ENCODE data around the gene CTNNA3. TPM values are rescaled to one million over a fixed set of nuclear protein-coding genes. Genes with fewer than 3 reads are reported as not detected.
"Not testable (repeated sequence)": the region's sequence is repeated elsewhere in the genome, so short reads cannot be mapped to it uniquely, and the experiment has no call there.

CTNNA3 gene
- total RNA-seq, 1 donor from 2014 or later, result not detected

GRCh38 chr10:67221939-67222494, 474.0 kb downstream of the CTNNA3 start:
- H3K27ac Mint-ChIP-seq, result no peak overlapping the region
- intact Hi-C loops (cut with micrococcal nuclease), result no loop called here
- no peak overlapping the region for H3K4me3 Mint-ChIP-seq
- no peak for DNase-seq
- no peak for ATAC-seq (ENCODE audit: low read depth)
- H3K36me3 Mint-ChIP-seq (ENCODE audit: low read depth), result no peaks in the 10 kb centered on the region
- no peak for TF ChIP-seq CTCF (IDR thresholded peaks at IDR 0.05)
- ChIA-PET POLR2A (no interaction called here), CTCF (no interaction called here)
- H3K9me3 Mint-ChIP-seq, result peaks cover 6% of the 10 kb centered on the region
- no peaks in the 10 kb centered on the region for H3K27me3 Mint-ChIP-seq
- no peaks in the 10 kb centered on the region for H3K4me1 Mint-ChIP-seq

DNA sequence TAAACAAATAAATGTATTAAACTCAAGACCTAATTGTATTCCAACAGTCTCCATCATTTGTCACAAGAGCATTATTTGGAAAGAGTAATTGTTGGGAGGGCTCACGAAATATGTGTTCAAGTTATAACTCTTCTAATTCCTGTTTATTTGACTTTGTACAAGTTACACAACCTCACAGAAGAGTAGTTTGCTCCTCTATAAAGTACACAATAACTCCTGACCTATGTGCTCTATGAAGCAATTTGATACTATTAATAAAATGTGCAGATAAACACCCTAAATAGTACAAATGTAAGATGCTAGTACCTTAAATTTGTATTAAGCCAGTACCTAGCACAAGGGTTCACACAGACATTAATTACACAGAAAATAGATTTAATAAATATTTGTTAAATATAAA, 484.3 kb downstream of the CTNNA3 start:
- no peaks in the 10 kb centered on the region for H3K27me3 Mint-ChIP-seq
- DNase-seq, result no peak
- H3K4me3 Mint-ChIP-seq, result no peak overlapping the region
- H3K9me3 Mint-ChIP-seq, result no peaks in the 10 kb centered on the region
- ChIA-PET POLR2A (no interaction called here), CTCF (no interaction called here)
- H3K36me3 Mint-ChIP-seq (ENCODE audit: low read depth), result no peaks in the 10 kb centered on the region
- TF ChIP-seq CTCF (IDR thresholded peaks at IDR 0.05), result no peak
- H3K27ac Mint-ChIP-seq, result no peak overlapping the region
- no peaks in the 10 kb centered on the region for H3K4me1 Mint-ChIP-seq
- intact Hi-C loops (cut with micrococcal nuclease), result no loop called here
- ATAC-seq (ENCODE audit: low read depth), result no peak

DNA sequence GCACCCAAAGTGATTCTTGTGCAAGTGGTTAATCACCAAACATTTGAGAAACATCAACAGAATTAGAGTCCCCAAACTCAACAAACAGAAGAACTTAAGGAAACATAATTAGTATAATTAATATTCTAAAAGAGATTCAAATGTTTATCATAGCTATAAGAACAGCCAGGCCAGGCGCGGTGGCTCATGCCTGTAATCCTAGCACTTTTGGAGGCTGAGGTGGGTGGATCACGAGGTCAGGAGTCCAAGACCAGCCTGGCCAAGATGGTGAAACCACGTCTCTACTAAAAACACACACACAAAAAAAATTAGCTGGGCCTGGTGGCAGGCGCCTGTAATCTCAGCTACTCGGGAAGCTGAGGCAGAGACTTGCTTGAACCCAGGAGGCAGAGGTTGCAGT, 488.1 kb downstream of the CTNNA3 start:
- H3K4me3 Mint-ChIP-seq; H3K36me3 Mint-ChIP-seq (ENCODE audit: low read depth); H3K27ac Mint-ChIP-seq; intact Hi-C loops (cut with micrococcal nuclease); H3K27me3 Mint-ChIP-seq; DNase-seq; H3K4me1 Mint-ChIP-seq; POLR2A ChIA-PET; ATAC-seq (ENCODE audit: low read depth); H3K9me3 Mint-ChIP-seq; CTCF ChIA-PET: not testable (repeated sequence)

GRCh38 chr10:67200913-67201564, 495.0 kb downstream of the CTNNA3 start:
- no peak for ATAC-seq (ENCODE audit: low read depth)

GRCh38 chr10:67175354-67175753, 520.6 kb downstream of the CTNNA3 start:
- no peaks in the 10 kb centered on the region for H3K4me1 Mint-ChIP-seq
- no peaks in the 10 kb centered on the region for H3K36me3 Mint-ChIP-seq (ENCODE audit: low read depth)
- ATAC-seq (ENCODE audit: low read depth) (no peak), DNase-seq (no peak)
- CTCF ChIA-PET, result no interaction called here
- no peak for TF ChIP-seq CTCF (IDR thresholded peaks at IDR 0.05)
- H3K9me3 Mint-ChIP-seq, result peaks cover 7% of the 10 kb centered on the region
- H3K27ac Mint-ChIP-seq, result no peak overlapping the region
- POLR2A ChIA-PET, result no interaction called here
- intact Hi-C loops (cut with micrococcal nuclease), result no loop called here
- no peak overlapping the region for H3K4me3 Mint-ChIP-seq
- no peaks in the 10 kb centered on the region for H3K27me3 Mint-ChIP-seq

More at GRCh38 chr10:67200913-67201564, 495.0 kb downstream of the CTNNA3 start:
- Mint-ChIP-seq H3K36me3 (ENCODE audit: low read depth) (no peaks in the 10 kb centered on the region), H3K9me3 (no peaks in the 10 kb centered on the region), H3K4me1 (no peaks in the 10 kb centered on the region), H3K4me3 (no peak overlapping the region), H3K27ac (no peak overlapping the region), H3K27me3 (no peaks in the 10 kb centered on the region)
- intact Hi-C loops (cut with micrococcal nuclease), result no loop called here
- POLR2A ChIA-PET, result no interaction called here
- no peak for DNase-seq
- TF ChIP-seq CTCF (IDR thresholded peaks at IDR 0.05), result no peak
- CTCF ChIA-PET, result no interaction called here

GRCh38 chr10:67173787-67174186, 522.2 kb downstream of the CTNNA3 start:
- Mint-ChIP-seq H3K27me3 (no peaks in the 10 kb centered on the region), H3K4me3 (no peak overlapping the region), H3K27ac (no peak overlapping the region), H3K9me3 (peaks cover 2% of the 10 kb centered on the region), H3K4me1 (no peaks in the 10 kb centered on the region), H3K36me3 (ENCODE audit: low read depth) (no peaks in the 10 kb centered on the region)
- DNase-seq (no peak), ATAC-seq (ENCODE audit: low read depth) (no peak)
- CTCF ChIA-PET, result no interaction called here
- no peak for TF ChIP-seq CTCF (IDR thresholded peaks at IDR 0.05)
- POLR2A ChIA-PET, result no interaction called here
- intact Hi-C loops (cut with micrococcal nuclease), result no loop called here

Data from activated B cell treated with CpG ODN at 0.5 μM for 24 hours (primary cell).